Measurements from ENCODE around the gene ASCC2. TPM values are rescaled to one million over a fixed set of nuclear protein-coding genes. Genes with fewer than 3 reads are reported as not detected.

Gene ASCC2
- total and polyA plus RNA-seq, 2 donors (not counting 3 experiments of a cell fraction or from before 2014, with no cell fraction given): 43.6 to 60.7 TPM

DNA sequence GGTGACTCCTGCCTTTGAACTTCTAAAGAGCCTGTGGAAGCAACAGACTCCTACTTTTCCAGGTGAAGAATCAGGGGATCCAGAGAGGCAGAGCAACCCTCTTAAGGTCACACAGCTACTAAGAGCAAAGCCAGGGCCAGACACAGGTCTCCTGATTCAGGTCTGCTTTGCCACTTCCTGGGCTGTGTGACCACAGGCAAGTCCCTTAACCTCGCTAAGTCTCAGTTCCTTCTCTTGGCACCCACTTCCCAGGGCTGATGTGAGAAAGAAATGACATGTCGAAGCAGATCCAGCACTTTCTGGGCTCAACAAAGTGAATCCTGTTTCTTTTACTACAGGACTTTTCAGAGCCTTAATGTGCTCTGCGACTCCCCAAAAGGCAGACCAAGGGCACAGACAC, 40.7 kb downstream of the ASCC2 start:
- Histone ChIP-seq H3K9me3 (replicated peaks; ENCODE audit: control insufficient read depth, insufficient read depth, low read length) (no peaks in the 10 kb centered on the region), H2AFZ (ENCODE audit: low read depth, low read length) (no peak overlapping the region), H3K9ac (replicated peaks; ENCODE audit: extremely low read depth, insufficient read depth, low read length) (no peak overlapping the region), H3K4me3 (replicated peaks in 1 of 3; ENCODE audit: insufficient read depth in 1 of 3, low read depth in 1 of 3, low read length in 3 of 3) (no peak overlapping the region), H3K79me2 (ENCODE audit: control insufficient read depth, insufficient read depth, low read length) (no peaks in the 10 kb centered on the region), H4K20me1 (replicated peaks; ENCODE audit: control insufficient read depth, extremely low read depth, insufficient read depth, low read length) (no peaks in the 10 kb centered on the region), H3K4me1 (ENCODE audit: control insufficient read depth, extremely low read depth, insufficient read depth, low read length) (peaks cover 14% of the 10 kb centered on the region), H3K27ac (ENCODE audit: insufficient read depth, low read depth, low read length) (no peak overlapping the region), H3K9me1 (replicated peaks; ENCODE audit: control insufficient read depth, extremely low read depth, insufficient read depth, low read length) (no peaks in the 10 kb centered on the region), H3K36me3 (ENCODE audit: control insufficient read depth in 2 of 2, extremely low read depth in 1 of 2, insufficient read depth in 2 of 2, low read length in 2 of 2) (peaks cover 6 to 38% of the 10 kb centered on the region in 2 experiments), H3K4me2 (ENCODE audit: insufficient read depth, low read length) (no peak overlapping the region), H3K27me3 (ENCODE audit: control insufficient read depth in 2 of 2, insufficient read depth in 2 of 2, low read length in 2 of 2) (no peaks in the 10 kb centered on the region)
- no TSS peak for BruUV-seq (replicated peaks)
- FAIRE-seq (no peak), DNase-seq (ENCODE audit: low read depth, low spot score) (no peak)
- ChIA-PET CTCF (interaction anchor here (1.9 kb wide), 1 partner anchor 24 kb away, joined by 5 read pairs; no protein-coding TSS in a partner anchor), POLR2A (no interaction called here)
- dilution Hi-C loops (cut with MboI; ENCODE audit: extremely low pct_ligation_motif_present, low sequenced_read_pairs) (no loop called here), intact Hi-C loops (cut with micrococcal nuclease) (loop anchor here (10.0 kb wide), 1 partner anchor 287 kb away; the partner anchor contains the start of gene HORMAD2)
- TF ChIP-seq EZH2 (IDR thresholded peaks at IDR 0.05; ENCODE audit: borderline replicate concordance, low read depth, low read length, severe bottlenecking) (no peak), JUN (IDR thresholded peaks at IDR 0.05; ENCODE audit: borderline replicate concordance, insufficient read depth, insufficient read length, low read depth) (no peak)
- TF ChIP-seq, protein P1, sequence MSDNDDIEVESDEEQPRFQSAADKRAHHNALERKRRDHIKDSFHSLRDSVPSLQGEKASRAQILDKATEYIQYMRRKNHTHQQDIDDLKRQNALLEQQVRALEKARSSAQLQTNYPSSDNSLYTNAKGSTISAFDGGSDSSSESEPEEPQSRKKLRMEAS (IDR thresholded peaks at IDR 0.05; ENCODE audit: insufficient read depth, insufficient read length): no peak

GRCh38 chr22:29795663-29796062, 42.4 kb downstream of the ASCC2 start:
- dilution Hi-C loops (cut with MboI; ENCODE audit: extremely low pct_ligation_motif_present, low sequenced_read_pairs): no loop called here
- peaks cover 11 to 34% of the 10 kb centered on the region in 2 experiments for H3K36me3 ChIP-seq (ENCODE audit: control insufficient read depth in 2 of 2, extremely low read depth in 1 of 2, insufficient read depth in 2 of 2, low read length in 2 of 2)
- H3K9ac ChIP-seq (replicated peaks; ENCODE audit: extremely low read depth, insufficient read depth, low read length): no peak overlapping the region
- H3K4me2 ChIP-seq (ENCODE audit: insufficient read depth, low read length): no peak overlapping the region
- ChIA-PET POLR2A (no interaction called here), CTCF (interaction anchor here (1.2 to 1.5 kb wide), 2 partner anchors 210 to 293 kb away, joined by 3 to 7 read pairs; no protein-coding TSS in a partner anchor)
- no peak overlapping the region for H2AFZ ChIP-seq (ENCODE audit: low read depth, low read length)
- H3K9me3 ChIP-seq (replicated peaks; ENCODE audit: control insufficient read depth, insufficient read depth, low read length): no peaks in the 10 kb centered on the region
- peaks cover 14% of the 10 kb centered on the region for H3K4me1 ChIP-seq (ENCODE audit: control insufficient read depth, extremely low read depth, insufficient read depth, low read length)
- no peaks in the 10 kb centered on the region for H4K20me1 ChIP-seq (replicated peaks; ENCODE audit: control insufficient read depth, extremely low read depth, insufficient read depth, low read length)
- H3K9me1 ChIP-seq (replicated peaks; ENCODE audit: control insufficient read depth, extremely low read depth, insufficient read depth, low read length): no peaks in the 10 kb centered on the region
- H3K4me3 ChIP-seq (replicated peaks in 1 of 3; ENCODE audit: insufficient read depth in 1 of 3, low read depth in 1 of 3, low read length in 3 of 3): no peak overlapping the region
- intact Hi-C loops (cut with micrococcal nuclease): loop anchor here (10.0 kb wide), 1 partner anchor 289 kb away; the partner anchor contains the start of gene HORMAD2
- no peak for TF ChIP-seq JUN (IDR thresholded peaks at IDR 0.05; ENCODE audit: borderline replicate concordance, insufficient read depth, insufficient read length, low read depth)
- TF ChIP-seq FOS (IDR thresholded peaks at IDR 0.05; ENCODE audit: borderline replicate concordance, insufficient read depth, low read length): no peak
- TF ChIP-seq, protein P1 (IDR thresholded peaks at IDR 0.05; ENCODE audit: insufficient read depth, insufficient read length): no peak
- no peak for TF ChIP-seq POLR2AphosphoS5 (IDR thresholded peaks at IDR 0.05; ENCODE audit: insufficient read depth, low read depth, low read length)
- no peak for TF ChIP-seq GATA2 (IDR thresholded peaks at IDR 0.05; ENCODE audit: insufficient read depth, insufficient read length, low read depth, low read length)
- TF ChIP-seq MYC (IDR thresholded peaks at IDR 0.05; ENCODE audit: low read depth, low read length): no peak
- TF ChIP-seq EZH2 (IDR thresholded peaks at IDR 0.05; ENCODE audit: borderline replicate concordance, low read depth, low read length, severe bottlenecking): no peak
- no peak for TF ChIP-seq CTCF (IDR thresholded peaks at IDR 0.05; ENCODE audit: extremely low read depth in 1 of 2, insufficient read depth in 1 of 2, low read depth in 1 of 2, low read length in 2 of 2)
- no peak for TF ChIP-seq POLR2A (IDR thresholded peaks at IDR 0.05; ENCODE audit: low read depth, low read length)
- no TSS peak for BruUV-seq (replicated peaks)
- no peak overlapping the region for H3K27ac ChIP-seq (ENCODE audit: insufficient read depth, low read depth, low read length)
- DNase-seq (ENCODE audit: low read depth, low spot score): no peak
- no peak for FAIRE-seq
- no peaks in the 10 kb centered on the region for H3K27me3 ChIP-seq (ENCODE audit: control insufficient read depth in 2 of 2, insufficient read depth in 2 of 2, low read length in 2 of 2)
- no peaks in the 10 kb centered on the region for H3K79me2 ChIP-seq (ENCODE audit: control insufficient read depth, insufficient read depth, low read length)

Measured in endothelial cell of umbilical vein (primary cell).